ENCODE data around the gene BUD13. TPM values are rescaled to one million over a fixed set of nuclear protein-coding genes. Genes with fewer than 3 reads are reported as not detected.

BUD13 gene
- polyA plus RNA-seq, 10 donors, result 16.9 to 23.8 (median 18.0) TPM

- no peak for DNase-seq
These were observed 51.9 kb downstream of the BUD13 start for GRCh38 chr11:116720895-116721294.

- no peak for DNase-seq
These were observed 53.8 kb downstream of the BUD13 start for GRCh38 chr11:116718955-116719501.

GRCh38 chr11:116716621-116717020 is 56.2 kb downstream of the BUD13 start:
- DNase-seq, result no peak

- DNase-seq, result no peak
These were observed 57.4 kb downstream of the BUD13 start for GRCh38 chr11:116715383-116715782.

DNA sequence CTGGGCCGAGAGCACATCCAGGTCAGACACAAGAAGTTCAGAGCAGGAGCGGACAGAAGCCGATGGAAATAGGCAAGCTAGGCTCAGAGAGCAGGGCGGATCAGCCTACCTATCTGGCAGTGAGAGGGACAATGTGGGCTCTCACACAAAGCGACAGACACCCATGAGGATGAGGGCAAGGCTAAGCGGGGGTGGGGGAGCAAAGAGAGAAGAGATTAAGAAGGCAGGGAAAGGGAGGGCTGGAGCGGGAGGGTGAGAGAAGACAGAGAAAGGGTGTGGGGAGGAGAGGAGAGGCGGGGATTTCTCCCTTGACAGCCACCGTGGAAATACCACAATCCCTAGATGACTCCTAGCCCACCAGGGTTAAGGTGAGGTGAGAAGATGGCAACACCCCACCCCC is 57.9 kb downstream of the BUD13 start:
- DNase-seq, result no peak

DNA sequence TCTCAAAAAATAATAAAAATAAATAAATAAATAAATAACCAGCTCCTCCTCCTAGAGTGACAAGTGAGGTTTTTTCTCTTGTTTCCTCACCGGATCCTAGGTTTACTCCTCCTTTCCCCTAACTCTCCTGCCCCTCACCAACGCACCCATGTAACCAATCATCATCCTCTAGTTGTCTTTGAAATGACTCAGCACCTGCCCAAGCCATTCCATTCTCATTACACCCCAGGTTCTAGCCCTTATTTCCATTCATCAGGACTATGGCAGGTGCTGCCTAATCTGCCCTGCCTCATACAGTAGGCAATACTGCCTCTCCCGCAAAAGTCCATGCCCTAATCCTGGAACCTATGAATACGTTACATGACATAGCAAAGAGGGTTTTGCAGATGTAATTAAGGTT is 60.4 kb downstream of the BUD13 start:
- DNase-seq, result no peak

- no peak for DNase-seq
These were observed 62.0 kb downstream of the BUD13 start for GRCh38 chr11:116710762-116711161.

DNA sequence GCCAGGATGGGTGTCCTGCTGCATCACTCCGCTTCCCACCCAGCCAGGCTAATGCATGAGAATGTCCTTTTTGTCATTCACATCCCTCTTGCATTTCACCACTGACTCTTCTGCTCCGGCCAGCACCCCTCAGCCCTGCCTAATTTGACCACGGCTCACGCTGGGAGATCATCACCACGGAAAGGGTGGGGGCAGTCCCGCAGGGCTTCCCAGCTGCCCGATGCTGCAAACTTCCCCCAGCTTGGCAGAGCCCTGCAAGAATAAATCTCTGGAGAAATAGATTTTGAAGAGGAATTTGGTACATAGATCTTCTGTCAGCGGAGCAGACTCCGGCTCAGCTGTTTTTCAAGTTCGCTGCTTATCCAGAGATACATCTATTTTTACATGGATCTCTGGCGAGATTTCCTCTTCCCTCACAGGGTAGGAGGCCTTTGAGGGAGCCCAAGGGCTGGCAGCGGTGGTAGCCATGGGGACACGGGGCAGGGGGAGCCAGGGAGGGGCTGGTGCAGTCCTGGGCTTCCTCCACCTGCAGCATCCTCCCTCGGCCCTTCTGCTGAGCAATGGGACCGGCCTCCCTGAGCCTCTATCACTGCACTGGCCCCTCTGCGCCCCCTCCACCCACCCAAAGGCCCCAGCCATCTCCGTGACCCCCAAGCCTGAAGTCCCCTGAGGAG is 62.6 kb downstream of the BUD13 start:
- no peak for DNase-seq

GRCh38 chr11:116707746-116708145 is 65.0 kb downstream of the BUD13 start:
- DNase-seq, result no peak

GRCh38 chr11:116707161-116707629 is 65.6 kb downstream of the BUD13 start:
- no peak for DNase-seq

DNA sequence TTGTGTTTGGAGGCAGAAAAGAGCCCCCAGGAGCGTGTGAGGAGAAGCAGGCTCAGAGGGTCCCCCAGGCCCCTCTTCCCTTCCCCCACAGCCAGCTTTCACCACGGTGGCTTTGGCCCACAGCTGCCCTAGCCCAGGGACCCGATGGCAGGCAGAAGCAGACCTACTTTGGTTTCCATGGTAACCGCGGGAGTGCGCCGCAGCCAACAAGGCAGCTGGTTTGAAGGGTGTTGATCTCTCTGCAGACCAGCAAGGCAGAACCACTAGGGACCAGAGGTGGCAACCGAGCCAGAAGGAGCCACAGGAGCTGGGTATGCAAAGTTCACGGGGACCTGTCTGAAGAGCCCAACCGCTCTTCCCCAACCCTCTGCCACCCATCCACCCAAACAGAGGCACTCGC is 69.4 kb downstream of the BUD13 start:
- DNase-seq, result peak in 1 of 3 donors; percentile 36

DNA sequence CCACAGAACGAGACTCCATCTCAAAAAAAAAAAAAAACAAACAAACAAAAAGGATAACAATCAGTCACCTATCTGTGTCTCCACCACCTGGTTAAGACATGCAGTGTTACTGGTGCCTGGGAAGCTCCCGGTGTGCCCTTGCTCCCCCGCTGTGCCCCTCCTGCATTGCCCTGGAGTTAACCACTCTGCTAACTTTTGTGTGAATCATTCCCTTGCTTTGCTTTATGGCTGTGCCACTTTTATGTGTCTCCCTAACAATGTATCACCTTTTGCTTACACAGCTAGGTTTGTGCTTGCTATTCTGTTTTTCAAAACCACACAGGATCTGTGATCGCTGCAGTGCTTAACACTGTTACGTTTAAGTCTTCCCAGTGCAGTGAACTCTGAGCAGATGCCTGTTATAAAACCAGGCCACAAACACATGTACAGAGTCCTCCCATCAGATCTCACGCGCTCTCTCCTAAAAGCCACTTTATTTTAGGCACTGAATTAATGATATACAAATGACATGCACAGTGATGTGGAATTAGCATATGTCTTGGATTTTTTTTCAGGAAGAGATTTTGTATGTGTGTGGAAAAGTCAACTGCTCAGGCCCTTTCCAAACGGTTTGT is 69.9 kb downstream of the BUD13 start:
- no peak for DNase-seq

DNA sequence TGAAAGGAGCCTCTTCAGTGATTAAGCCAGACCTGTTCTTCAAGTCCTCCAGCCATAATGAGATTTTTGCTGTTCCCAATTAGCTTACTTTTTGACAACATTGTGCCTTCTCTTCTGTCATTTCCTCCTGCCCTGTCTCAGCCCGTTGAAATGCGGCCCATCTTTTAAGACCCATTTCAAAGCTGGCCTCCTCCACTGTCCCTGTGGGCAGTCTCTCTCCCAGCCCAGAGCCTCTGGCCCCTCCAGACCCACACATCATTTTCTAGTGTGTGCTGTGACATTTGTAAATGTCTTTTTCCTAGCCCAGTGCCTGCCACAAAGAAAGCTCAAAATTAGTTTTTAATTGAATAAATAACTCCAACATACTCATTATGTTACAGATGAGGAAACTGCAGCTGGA is 70.9 kb downstream of the BUD13 start:
- no peak for DNase-seq

GRCh38 chr11:116701297-116701801 is 71.4 kb downstream of the BUD13 start:
- no peak for DNase-seq

GRCh38 chr11:116700586-116701220 is 72.1 kb downstream of the BUD13 start:
- DNase-seq, result no peak

Other genes starting within 250 kb of the BUD13 start
- gene ZPR1, start 15.0 kb upstream of the BUD13 start, polyA plus RNA-seq (ENCODE audit: insufficient read length in 10 of 10), result 10 to 100 TPM; 35.7 to 46.6 (median 38.7) TPM
- not detected for gene APOA5, start 18.9 kb upstream of the BUD13 start, polyA plus RNA-seq (ENCODE audit: insufficient read length in 10 of 10)
- gene APOA4, start 50.3 kb upstream of the BUD13 start, polyA plus RNA-seq (ENCODE audit: insufficient read length in 10 of 10), result under 1 TPM in 1 of 10 donors, not detected in 9; 0.88 TPM
- gene APOC3, start 56.9 kb upstream of the BUD13 start, polyA plus RNA-seq (ENCODE audit: insufficient read length in 10 of 10), result 1 to 10 TPM in 2 of 10 donors, not detected in 8; 1.3 to 1.8 TPM
- gene APOA1, start 64.6 kb upstream of the BUD13 start, polyA plus RNA-seq (ENCODE audit: insufficient read length in 10 of 10), result 1 to 10 TPM in 9 of 10 donors, under 1 TPM in 1; 0.74 to 6.2 (median 1.7) TPM

All from muscle of back (tissue), 11 donors.